ENCODE data around the gene KIF26B. TPM values are rescaled to one million over a fixed set of nuclear protein-coding genes. Genes with fewer than 3 reads are reported as not detected.

Gene KIF26B
- polyA plus RNA-seq, 1 donor from 2014 or later: 6.3 TPM

- H3K4me2 ChIP-seq (ENCODE audit: low read length): no peak overlapping the region
- H3K27me3 ChIP-seq (ENCODE audit: insufficient read depth, low read depth, low read length): no peaks in the 10 kb centered on the region
- no peak overlapping the region for H3K9ac ChIP-seq (ENCODE audit: low read length)
- TF ChIP-seq TAF1 (IDR thresholded peaks at IDR 0.05; ENCODE audit: low read depth): no peak
- H3K4me3 ChIP-seq (ENCODE audit: low read length): no peak overlapping the region
- H3F3A ChIP-seq (ENCODE audit: insufficient read depth, low read length, poor library complexity, severe bottlenecking): no peaks in the 10 kb centered on the region
- no peaks in the 10 kb centered on the region for H3K9me2 ChIP-seq (ENCODE audit: insufficient read depth, low read length)
- no peaks in the 10 kb centered on the region for H3K36me3 ChIP-seq (ENCODE audit: insufficient read depth, low read length)
- no peaks in the 10 kb centered on the region for H3K79me2 ChIP-seq (replicated peaks; ENCODE audit: insufficient read depth, low read length)
- no peaks in the 10 kb centered on the region for H4K20me1 ChIP-seq (ENCODE audit: insufficient read depth)
- no peak overlapping the region for H2AFZ ChIP-seq (ENCODE audit: low read depth, low read length)
- H3K27ac ChIP-seq (ENCODE audit: low read length): no peak overlapping the region
- no peaks in the 10 kb centered on the region for H3K9me3 ChIP-seq (ENCODE audit: low read length)
Measured at GRCh38 chr1:245118806-245119205, 36.0 kb upstream of the KIF26B start.

- TF ChIP-seq POLR2AphosphoS5 (IDR thresholded peaks at IDR 0.05): no peak
- TF ChIP-seq RAD21 (conservative IDR thresholded peaks at IDR 0.05): no peak
- TF ChIP-seq MXI1 (conservative IDR thresholded peaks at IDR 0.05; ENCODE audit: poor library complexity, severe bottlenecking): no peak
- TF ChIP-seq EP300 (conservative IDR thresholded peaks at IDR 0.05; ENCODE audit: poor library complexity, severe bottlenecking): no peak
- TF ChIP-seq EZH2 (IDR thresholded peaks at IDR 0.05; ENCODE audit: borderline replicate concordance, insufficient read depth, low read length, poor library complexity, severe bottlenecking): no peak
- no peak for TF ChIP-seq REST (IDR thresholded peaks at IDR 0.05; ENCODE audit: borderline replicate concordance)
- TF ChIP-seq SMC3 (conservative IDR thresholded peaks at IDR 0.05; ENCODE audit: poor library complexity): no peak
- no peak for TF ChIP-seq CTCF (IDR thresholded peaks at IDR 0.05; ENCODE audit: poor library complexity, severe bottlenecking)
- no peak for TF ChIP-seq TAF1 (IDR thresholded peaks at IDR 0.05; ENCODE audit: low read depth)
Measured at GRCh38 chr1:245121523-245121922, 33.3 kb upstream of the KIF26B start.

GRCh38 chr1:245124241-245124640, 30.5 kb upstream of the KIF26B start:
- Histone ChIP-seq H3K27me3 (ENCODE audit: insufficient read depth, low read depth, low read length) (no peaks in the 10 kb centered on the region), H3K4me3 (ENCODE audit: low read length) (no peak overlapping the region), H3K79me2 (replicated peaks; ENCODE audit: insufficient read depth, low read length) (no peaks in the 10 kb centered on the region), H3K9me2 (ENCODE audit: insufficient read depth, low read length) (no peaks in the 10 kb centered on the region), H3K9me3 (ENCODE audit: low read length) (no peaks in the 10 kb centered on the region), H4K20me1 (ENCODE audit: insufficient read depth) (no peaks in the 10 kb centered on the region), H3K9ac (ENCODE audit: low read length) (no peak overlapping the region), H2AFZ (ENCODE audit: low read depth, low read length) (no peak overlapping the region), H3F3A (ENCODE audit: insufficient read depth, low read length, poor library complexity, severe bottlenecking) (no peaks in the 10 kb centered on the region), H3K36me3 (ENCODE audit: insufficient read depth, low read length) (no peaks in the 10 kb centered on the region), H3K27ac (ENCODE audit: low read length) (no peak overlapping the region), H3K4me2 (ENCODE audit: low read length) (no peak overlapping the region)
- TF ChIP-seq EP300 (conservative IDR thresholded peaks at IDR 0.05; ENCODE audit: poor library complexity, severe bottlenecking): no peak
- no peak for TF ChIP-seq SMC3 (conservative IDR thresholded peaks at IDR 0.05; ENCODE audit: poor library complexity)
- no peak for TF ChIP-seq TAF1 (IDR thresholded peaks at IDR 0.05; ENCODE audit: low read depth)
- TF ChIP-seq EZH2 (IDR thresholded peaks at IDR 0.05; ENCODE audit: borderline replicate concordance, insufficient read depth, low read length, poor library complexity, severe bottlenecking): no peak
- no peak for TF ChIP-seq REST (IDR thresholded peaks at IDR 0.05; ENCODE audit: borderline replicate concordance)
- no peak for TF ChIP-seq CTCF (IDR thresholded peaks at IDR 0.05; ENCODE audit: poor library complexity, severe bottlenecking)
- TF ChIP-seq MXI1 (conservative IDR thresholded peaks at IDR 0.05; ENCODE audit: poor library complexity, severe bottlenecking): no peak
- TF ChIP-seq RAD21 (conservative IDR thresholded peaks at IDR 0.05): no peak
- TF ChIP-seq POLR2AphosphoS5 (IDR thresholded peaks at IDR 0.05): no peak

More at GRCh38 chr1:245121523-245121922, 33.3 kb upstream of the KIF26B start:
- Histone ChIP-seq H3K4me2 (ENCODE audit: low read length) (no peak overlapping the region), H3K27ac (ENCODE audit: low read length) (no peak overlapping the region), H3K79me2 (replicated peaks; ENCODE audit: insufficient read depth, low read length) (no peaks in the 10 kb centered on the region), H3K4me3 (ENCODE audit: low read length) (no peak overlapping the region), H3K9me2 (ENCODE audit: insufficient read depth, low read length) (no peaks in the 10 kb centered on the region), H3F3A (ENCODE audit: insufficient read depth, low read length, poor library complexity, severe bottlenecking) (no peaks in the 10 kb centered on the region), H3K9me3 (ENCODE audit: low read length) (no peaks in the 10 kb centered on the region), H2AFZ (ENCODE audit: low read depth, low read length) (no peak overlapping the region), H3K9ac (ENCODE audit: low read length) (no peak overlapping the region), H4K20me1 (ENCODE audit: insufficient read depth) (no peaks in the 10 kb centered on the region), H3K27me3 (ENCODE audit: insufficient read depth, low read depth, low read length) (no peaks in the 10 kb centered on the region), H3K36me3 (ENCODE audit: insufficient read depth, low read length) (no peaks in the 10 kb centered on the region)

All from neural cell (in vitro differentiated cells).